Skeletal muscle tissue (tissue), 4 donors: ENCODE results near the gene TBC1D8. TPM values are rescaled to one million over a fixed set of nuclear protein-coding genes. Genes with fewer than 3 reads are reported as not detected.

Source experiments
- H3K27ac ChIP-seq: one replicate; pipeline ENCODE4 v1.7.0; 2013; ENCODE audit warnings: mild to moderate bottlenecking, low read depth, low read length, inconsistent platforms
- H3K27me3 ChIP-seq, 3 donors: one replicate each; pipeline ENCODE4 v1.7.0; 2013; ENCODE audit warnings: low read length in 3 of 3; ENCODE audit not compliant: control insufficient read depth in 3 of 3, insufficient read depth in 3 of 3
- H3K36me3 ChIP-seq, 3 donors: one replicate each; pipeline ENCODE4 v1.7.0; 2013; ENCODE audit warnings: low read length in 3 of 3; ENCODE audit not compliant: control insufficient read depth in 3 of 3, insufficient read depth in 3 of 3
- H3K4me1 ChIP-seq, 3 donors: one replicate each; pipeline ENCODE4 v1.7.0; 2013; ENCODE audit warnings: low read length in 3 of 3, mild to moderate bottlenecking in 3 of 3; ENCODE audit not compliant: control insufficient read depth in 3 of 3, insufficient read depth in 3 of 3
- H3K4me3 ChIP-seq, 3 donors: one replicate each; pipeline ENCODE4 v1.7.0; 2013; ENCODE audit warnings: low read length in 3 of 3
- H3K9ac ChIP-seq, 3 donors: one replicate each; pipeline ENCODE4 v1.7.0; 2013; ENCODE audit warnings: low read length in 3 of 3, mild to moderate bottlenecking in 3 of 3, moderate library complexity in 2 of 3, low read depth in 1 of 3
- H3K9me3 ChIP-seq, 3 donors: one replicate each; pipeline ENCODE4 v1.7.0; 2013; ENCODE audit warnings: low read length in 3 of 3; ENCODE audit not compliant: control insufficient read depth in 3 of 3
- total RNA-seq: library from RNA; depleted of rRNA; stranded (reverse); fragments of >200 nt; gene quantifications from one replicate; pipeline ENCODE4 v1.2.3, GENCODE V29; 2014
- donor health status: Osteomylitis.

TBC1D8 gene
- total RNA-seq, 1 donor from 2014 or later: 16.2 TPM

DNA sequence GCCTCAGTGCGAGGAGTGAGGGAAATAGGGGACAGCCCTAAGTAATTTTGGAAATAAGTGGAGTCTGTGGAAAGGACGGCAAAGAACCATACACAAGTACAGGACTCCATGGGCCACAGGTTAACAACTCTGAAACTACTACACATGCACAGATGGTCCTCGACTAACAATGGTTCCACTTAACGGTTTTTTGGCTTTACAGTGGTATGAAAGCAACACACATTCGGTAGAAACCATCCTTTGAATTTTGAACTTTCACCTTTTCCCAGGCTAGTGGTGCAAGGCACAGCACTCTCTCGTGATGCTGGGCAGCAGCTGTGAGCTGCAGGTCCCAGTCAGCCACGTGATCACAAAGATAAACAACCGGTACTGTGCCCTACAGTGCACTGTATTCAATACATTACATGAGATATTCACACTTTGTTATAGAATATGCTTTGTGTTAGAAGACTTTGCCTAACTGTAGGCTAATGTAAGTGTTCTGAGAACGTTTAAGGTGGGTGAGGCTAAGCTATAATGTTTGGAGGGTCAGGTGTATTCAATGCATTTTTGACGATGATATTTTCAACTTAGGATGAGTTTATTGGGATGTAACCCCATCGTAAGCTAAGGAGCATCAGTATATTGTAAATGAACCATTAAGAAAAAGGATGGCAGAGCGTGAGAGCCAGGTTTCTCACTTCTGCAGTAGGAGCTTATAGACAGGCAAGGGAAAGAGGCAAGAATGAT lies 44.6 kb downstream of the TBC1D8 start:
- peak overlapping the region; percentile 88 for H3K27ac ChIP-seq
- peaks cover 40 to 45% (median 42%) of the 10 kb centered on the region in 3 donors for H3K4me1 ChIP-seq
- H3K9ac ChIP-seq: no peak overlapping the region
- H3K9me3 ChIP-seq: no peaks in the 10 kb centered on the region
- H3K36me3 ChIP-seq: no peaks in the 10 kb centered on the region
- H3K4me3 ChIP-seq: peak overlapping the region in 2 of 3 donors; percentile 1 to 30
- no peaks in the 10 kb centered on the region for H3K27me3 ChIP-seq

DNA sequence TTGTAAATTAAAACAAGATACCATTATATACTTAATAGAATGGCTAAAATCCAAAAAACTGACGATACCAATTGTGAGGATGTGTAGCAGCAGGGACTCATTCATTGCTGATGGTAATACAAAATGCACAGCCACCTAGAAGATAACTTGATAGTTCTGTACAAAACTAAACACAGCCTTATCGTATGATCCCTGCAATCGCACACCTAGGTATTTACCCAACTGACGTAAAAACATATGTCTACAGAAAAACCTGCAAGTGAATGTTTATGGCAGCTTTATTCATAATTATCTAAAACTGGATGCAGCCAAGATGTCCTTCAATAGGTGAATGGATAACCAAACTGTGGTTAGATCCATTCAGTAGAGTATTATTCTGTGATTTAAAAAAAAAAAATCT lies 45.5 kb downstream of the TBC1D8 start:
- Histone ChIP-seq H3K36me3 (no peaks in the 10 kb centered on the region), H3K4me3 (no peak overlapping the region), H3K4me1 (peaks cover 32 to 38% (median 32%) of the 10 kb centered on the region in 3 donors), H3K27me3 (no peaks in the 10 kb centered on the region), H3K9me3 (no peaks in the 10 kb centered on the region), H3K9ac (no peak overlapping the region), H3K27ac (peak overlapping the region; percentile 88)

DNA sequence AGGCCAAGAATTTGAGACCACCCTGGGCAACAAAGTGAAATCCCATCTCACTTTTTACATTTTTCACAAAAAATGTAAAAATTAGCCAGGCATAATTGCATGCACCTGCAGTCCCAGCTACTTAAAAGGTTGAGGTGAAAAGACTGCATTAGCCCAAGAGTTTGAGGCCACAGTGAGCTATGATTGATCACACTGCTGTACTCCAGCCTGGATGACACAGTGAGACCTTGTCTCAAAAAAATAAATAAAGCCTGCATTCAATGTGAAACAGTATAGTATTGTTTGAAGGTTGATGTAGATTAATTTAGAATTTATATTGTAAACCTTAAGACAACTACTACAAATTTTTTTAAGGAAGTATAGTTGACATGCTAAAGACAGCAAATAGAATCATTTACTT lies 53.5 kb downstream of the TBC1D8 start:
- H3K4me3 ChIP-seq: no peak overlapping the region
- H3K27ac ChIP-seq: no peak overlapping the region
- no peak overlapping the region for H3K9ac ChIP-seq
- H3K36me3 ChIP-seq: no peaks in the 10 kb centered on the region
- peaks cover 0 to 7% (median 5%) of the 10 kb centered on the region in 3 donors for H3K4me1 ChIP-seq
- H3K9me3 ChIP-seq: no peaks in the 10 kb centered on the region
- H3K27me3 ChIP-seq: no peaks in the 10 kb centered on the region

DNA sequence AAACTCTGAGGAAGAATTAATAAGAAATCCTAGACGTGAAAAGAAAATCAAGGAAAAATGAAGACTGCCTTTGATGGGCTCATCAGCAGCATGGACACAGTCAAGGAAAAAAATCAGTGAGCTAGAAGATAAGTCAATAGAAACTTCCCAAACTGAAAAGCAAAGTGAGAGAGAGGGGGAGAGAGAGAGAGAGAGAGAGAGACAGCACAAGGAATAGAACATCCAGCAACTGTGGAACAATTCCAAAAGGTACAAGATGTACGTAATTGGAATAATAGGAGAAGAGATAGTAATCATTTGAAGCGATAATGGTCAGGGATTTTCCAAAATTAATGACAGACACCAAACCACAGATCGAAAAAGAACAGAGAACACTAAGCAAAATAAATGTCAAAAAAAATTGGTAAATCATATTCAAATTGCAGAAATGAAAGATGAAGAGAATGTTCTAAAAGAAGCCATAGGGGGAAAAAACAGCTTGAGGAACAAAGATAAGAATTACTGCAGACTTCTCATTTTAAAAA lies 54.5 kb downstream of the TBC1D8 start:
- H3K4me1 ChIP-seq: peaks cover 0 to 8% (median 7%) of the 10 kb centered on the region in 3 donors
- no peak overlapping the region for H3K27ac ChIP-seq

DNA sequence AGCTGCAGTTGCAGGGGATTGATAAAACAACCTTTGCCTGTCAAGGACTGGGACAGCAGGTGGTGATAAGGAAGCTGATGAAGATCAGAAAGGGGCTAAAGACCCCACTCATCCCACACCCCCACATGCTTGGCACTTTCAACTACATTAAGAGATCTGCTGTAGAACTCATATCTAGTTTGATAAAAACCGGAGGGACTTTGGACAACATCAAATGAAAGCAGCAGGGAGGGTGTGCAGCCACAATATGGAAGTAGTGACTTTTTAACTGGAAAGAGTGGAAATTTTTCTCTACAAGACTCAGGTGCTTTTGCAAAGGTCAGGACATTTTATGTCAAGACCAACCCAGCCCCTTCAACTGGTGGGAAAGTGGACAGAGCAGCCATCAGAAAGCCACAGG lies 56.8 kb downstream of the TBC1D8 start:
- H3K36me3 ChIP-seq: peaks cover 0 to 5% (median 4%) of the 10 kb centered on the region in 3 donors
- H3K27ac ChIP-seq: no peak overlapping the region
- no peaks in the 10 kb centered on the region for H3K9me3 ChIP-seq
- no peaks in the 10 kb centered on the region for H3K27me3 ChIP-seq
- H3K9ac ChIP-seq: no peak overlapping the region
- H3K4me1 ChIP-seq: peaks cover 0 to 21% (median 11%) of the 10 kb centered on the region in 3 donors
- H3K4me3 ChIP-seq: no peak overlapping the region

More for the DNA sequence above, 54.5 kb downstream of the TBC1D8 start:
- no peaks in the 10 kb centered on the region for H3K36me3 ChIP-seq
- no peak overlapping the region for H3K9ac ChIP-seq
- H3K9me3 ChIP-seq: no peaks in the 10 kb centered on the region
- no peaks in the 10 kb centered on the region for H3K27me3 ChIP-seq
- H3K4me3 ChIP-seq: no peak overlapping the region

DNA sequence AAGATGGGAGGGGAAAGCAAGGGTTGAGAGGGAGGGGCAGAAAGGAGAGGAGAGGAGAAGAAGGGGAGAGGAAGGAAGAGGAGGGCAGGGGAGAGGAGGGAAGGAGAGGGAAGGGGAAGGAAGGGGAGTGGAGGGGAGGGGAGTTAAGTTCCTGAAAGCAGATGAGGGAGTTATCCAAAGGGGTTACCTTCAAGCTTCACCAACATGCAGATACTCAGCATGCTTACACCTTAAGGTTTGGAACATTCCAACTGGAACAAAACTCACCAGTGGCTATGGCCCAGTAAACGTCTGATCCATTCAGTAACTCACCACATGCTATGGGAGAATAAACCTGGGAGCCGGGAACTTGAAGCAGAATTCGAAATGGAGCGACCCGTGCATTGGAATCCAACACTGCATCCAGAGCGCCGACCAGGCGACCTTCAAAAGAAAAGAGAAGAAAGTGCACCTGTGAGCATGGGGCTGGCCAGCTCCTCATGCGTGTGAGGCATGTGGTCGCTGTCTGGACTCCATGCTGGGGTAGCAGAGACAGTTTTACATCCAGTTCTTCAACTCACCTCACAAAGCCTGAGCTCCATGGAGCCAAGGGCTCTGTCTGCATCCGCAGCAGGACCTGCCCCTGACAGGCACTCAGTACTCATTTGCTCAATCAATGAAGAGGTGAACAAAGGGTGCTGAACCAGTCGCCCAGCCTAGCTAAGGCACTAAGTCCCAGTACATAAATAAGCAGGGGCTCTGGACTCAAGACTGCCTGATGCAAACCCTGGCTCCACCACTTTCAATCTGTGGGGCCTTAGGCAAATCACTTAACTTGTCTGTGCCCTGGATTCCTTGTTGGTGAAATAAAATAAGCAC lies 61.0 kb downstream of the TBC1D8 start:
- H3K9ac ChIP-seq: no peak overlapping the region
- H3K36me3 ChIP-seq: peaks cover 2 to 7% (median 5%) of the 10 kb centered on the region in 3 donors
- H3K27me3 ChIP-seq: no peaks in the 10 kb centered on the region
- peaks cover 0 to 16% (median 7%) of the 10 kb centered on the region in 3 donors for H3K4me1 ChIP-seq
- H3K27ac ChIP-seq: no peak overlapping the region
- no peak overlapping the region for H3K4me3 ChIP-seq
- H3K9me3 ChIP-seq: no peaks in the 10 kb centered on the region

DNA sequence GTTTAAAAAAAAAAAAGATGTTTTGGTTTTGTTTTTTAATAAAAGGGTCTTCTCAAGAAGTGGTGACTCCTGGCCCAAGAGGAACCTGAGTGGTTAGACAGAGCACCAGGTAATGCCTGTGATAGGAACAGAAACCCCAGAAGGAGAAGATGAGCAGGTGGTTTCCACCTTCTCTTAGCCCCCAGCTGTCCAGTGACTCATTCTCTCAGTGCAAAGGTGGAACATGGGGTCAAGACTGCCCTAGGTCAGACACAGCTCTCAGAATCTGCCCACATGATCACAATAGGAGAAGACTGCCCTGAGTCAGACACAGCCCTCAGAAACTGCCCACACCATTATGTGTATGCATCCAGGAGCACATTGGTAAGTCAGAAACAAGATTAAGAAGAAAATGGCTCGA lies 61.8 kb downstream of the TBC1D8 start:
- H3K27me3 ChIP-seq: no peaks in the 10 kb centered on the region
- peaks cover 0 to 18% (median 5%) of the 10 kb centered on the region in 3 donors for H3K4me1 ChIP-seq
- H3K9me3 ChIP-seq: no peaks in the 10 kb centered on the region
- no peak overlapping the region for H3K27ac ChIP-seq
- no peak overlapping the region for H3K4me3 ChIP-seq
- peaks cover 4 to 11% (median 7%) of the 10 kb centered on the region in 3 donors for H3K36me3 ChIP-seq
- H3K9ac ChIP-seq: no peak overlapping the region

DNA sequence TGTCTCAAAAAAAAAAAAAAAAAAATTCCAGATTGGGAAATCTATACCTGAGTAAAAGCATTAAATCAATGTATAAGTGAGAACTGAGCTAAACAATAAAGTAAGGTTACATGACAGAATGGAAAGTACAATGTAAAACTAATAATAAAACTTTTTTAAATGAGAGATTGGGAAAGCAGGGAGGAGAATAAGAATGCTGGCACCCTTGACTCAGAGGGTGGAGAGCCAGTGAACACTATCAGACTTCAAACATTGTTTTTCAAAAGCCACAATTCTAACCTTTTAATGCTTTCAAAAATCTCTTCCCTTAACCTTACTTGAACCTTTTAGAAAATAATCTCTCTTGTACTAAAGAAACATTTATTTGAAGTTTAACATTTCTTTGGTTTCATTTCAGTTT lies 63.5 kb downstream of the TBC1D8 start:
- no peaks in the 10 kb centered on the region for H3K9me3 ChIP-seq
- peaks cover 0 to 25% (median 10%) of the 10 kb centered on the region in 3 donors for H3K4me1 ChIP-seq
- H3K9ac ChIP-seq: no peak overlapping the region
- no peak overlapping the region for H3K27ac ChIP-seq
- H3K27me3 ChIP-seq: no peaks in the 10 kb centered on the region
- H3K36me3 ChIP-seq: peaks cover 6 to 17% (median 8%) of the 10 kb centered on the region in 3 donors
- no peak overlapping the region for H3K4me3 ChIP-seq

DNA sequence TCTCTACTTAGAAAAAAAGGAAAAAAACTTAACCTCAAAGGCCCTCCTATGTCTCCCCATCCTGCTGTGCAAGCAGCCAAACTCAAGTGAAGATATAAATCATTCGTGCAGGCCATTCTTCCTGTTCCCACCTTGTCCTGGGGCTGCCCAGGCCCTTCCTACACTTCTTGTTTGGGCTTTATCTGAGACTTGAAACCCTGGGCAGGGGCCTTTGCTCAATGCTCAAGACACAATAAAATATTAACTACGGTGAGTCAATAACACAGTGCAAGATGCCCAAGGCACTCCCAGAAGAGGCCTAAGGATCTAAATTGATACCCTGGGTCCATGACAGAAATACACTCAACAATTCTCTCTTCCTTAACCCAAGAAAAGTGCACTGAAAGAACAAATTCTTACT lies 67.6 kb downstream of the TBC1D8 start:
- H3K36me3 ChIP-seq: peaks cover 10 to 16% (median 11%) of the 10 kb centered on the region in 3 donors
- H3K4me3 ChIP-seq: no peak overlapping the region
- peaks cover 2 to 28% (median 8%) of the 10 kb centered on the region in 3 donors for H3K4me1 ChIP-seq
- H3K27me3 ChIP-seq: no peaks in the 10 kb centered on the region
- no peak overlapping the region for H3K27ac ChIP-seq
- no peak overlapping the region for H3K9ac ChIP-seq
- no peaks in the 10 kb centered on the region for H3K9me3 ChIP-seq
